H1 (cell line): ENCODE results near the gene NME9.

ENCODE experiments used
- CBX5 ChIP-seq: fragments of 300-800, 300-1000 bp; sonication (generic); IDR thresholded peaks from 2 replicates; pipeline ENCODE4 v1.7.1; 2016; ENCODE audit warnings: antibody characterized with exemption, low read length, low read depth
- EZH2 ChIP-seq: fragments of 200-600 bp; sonication (generic); IDR thresholded peaks from 2 replicates; pipeline ENCODE4 v1.7.1; 2012; ENCODE audit warnings: low read depth, mild to moderate bottlenecking, moderate library complexity, low read length, inconsistent platforms; ENCODE audit not compliant: severe bottlenecking
- JUND ChIP-seq: IDR thresholded peaks from 2 replicates; pipeline ENCODE4 v1.6.1; 2011; ENCODE audit warnings: mild to moderate bottlenecking, improper control_type of control experiment, low read length
- MAX ChIP-seq: IDR thresholded peaks from 2 replicates; pipeline ENCODE4 v1.6.1; 2012; ENCODE audit warnings: inconsistent platforms
- POLR2A ChIP-seq, 2 experiments: IDR thresholded peaks; 1 replicate in 1 of 2; 2 replicates in 1 of 2; pipeline ENCODE4 v1.6.1; 2011; ENCODE audit warnings: low read depth in 2 of 2, low read length in 2 of 2, mild to moderate bottlenecking in 2 of 2; ENCODE audit errors: control extremely low read depth in 1 of 2
- TAF1 ChIP-seq: IDR thresholded peaks from 2 replicates; pipeline ENCODE4 v1.6.1; 2011; ENCODE audit warnings: mild to moderate bottlenecking, low read depth, low read length
- TF ChIP-seq, protein P1 (sequence below), 3 experiments: IDR thresholded peaks; 1 replicate in 2 of 3; 2 replicates in 1 of 3; pipeline versions ENCODE4 v1.5.1 to v1.6.1; 2011; ENCODE audit warnings: low read length in 3 of 3, mild to moderate bottlenecking in 3 of 3, inconsistent platforms in 2 of 3, low read depth in 1 of 3, moderate library complexity in 1 of 3; ENCODE audit not compliant: insufficient read depth in 1 of 3; ENCODE audit errors: control extremely low read depth in 1 of 3

- TF ChIP-seq JUND: no peak
- TF ChIP-seq, protein P1, sequence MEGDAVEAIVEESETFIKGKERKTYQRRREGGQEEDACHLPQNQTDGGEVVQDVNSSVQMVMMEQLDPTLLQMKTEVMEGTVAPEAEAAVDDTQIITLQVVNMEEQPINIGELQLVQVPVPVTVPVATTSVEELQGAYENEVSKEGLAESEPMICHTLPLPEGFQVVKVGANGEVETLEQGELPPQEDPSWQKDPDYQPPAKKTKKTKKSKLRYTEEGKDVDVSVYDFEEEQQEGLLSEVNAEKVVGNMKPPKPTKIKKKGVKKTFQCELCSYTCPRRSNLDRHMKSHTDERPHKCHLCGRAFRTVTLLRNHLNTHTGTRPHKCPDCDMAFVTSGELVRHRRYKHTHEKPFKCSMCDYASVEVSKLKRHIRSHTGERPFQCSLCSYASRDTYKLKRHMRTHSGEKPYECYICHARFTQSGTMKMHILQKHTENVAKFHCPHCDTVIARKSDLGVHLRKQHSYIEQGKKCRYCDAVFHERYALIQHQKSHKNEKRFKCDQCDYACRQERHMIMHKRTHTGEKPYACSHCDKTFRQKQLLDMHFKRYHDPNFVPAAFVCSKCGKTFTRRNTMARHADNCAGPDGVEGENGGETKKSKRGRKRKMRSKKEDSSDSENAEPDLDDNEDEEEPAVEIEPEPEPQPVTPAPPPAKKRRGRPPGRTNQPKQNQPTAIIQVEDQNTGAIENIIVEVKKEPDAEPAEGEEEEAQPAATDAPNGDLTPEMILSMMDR (IDR thresholded peaks at IDR 0.05; ENCODE audit: control extremely low read depth in 1 of 3, insufficient read depth in 1 of 3, low read depth in 1 of 3, low read length in 3 of 3): no peak
- no peak for TF ChIP-seq TAF1
- no peak for TF ChIP-seq CBX5
- TF ChIP-seq MAX: no peak
- TF ChIP-seq POLR2A (IDR thresholded peaks at IDR 0.05; ENCODE audit: control extremely low read depth in 1 of 2, low read depth in 2 of 2, low read length in 2 of 2): no peak
- TF ChIP-seq EZH2: no peak
Measured at GRCh38 chr3:138260611-138261010, 69.0 kb downstream of the NME9 start.
